K562 (cell line): ENCODE results near the gene WSCD2. TPM values are rescaled to one million over a fixed set of nuclear protein-coding genes. Genes with fewer than 3 reads are reported as not detected.
A peak's percentile ranks its signal among the peaks of the same experiment; 100 is the strongest.

Source experiments
- ATAC-seq: fragments of 200-7000 bp; cut with Tn5 transposase; 3 replicates; pipeline ENCODE4 v1.9.1; 2020; ENCODE audit warnings: moderate library complexity
- BruUV-seq: library from RNA; stranded (reverse); fragments of 400-500 nt; replicated peaks from 2 replicates; lab custom pipeline; 2021; lab: Mats Ljungman, UMichigan
- CTCF ChIA-PET: fragments of 300-600 bp; formaldehyde crosslinking; extraction: SDS; loops from one replicate; lab custom pipeline; 2021; ENCODE audit warnings: low intra/inter-chr PET ratio; lab: Yijun Ruan, JAX
- POLR2A ChIA-PET: fragments of 300-600, 350-650 bp; sonication (Branson Sonifier 250); formaldehyde crosslinking; extraction: SDS; loops from one replicate; lab custom pipeline; 2021; ENCODE audit warnings: antibody characterized with exemption, inconsistent platforms; lab: Yijun Ruan, JAX
- DNase-seq, 4 experiments: peaks; one replicate each; pipeline versions ENCODE4 v3.0.0 to v3.0.0-alpha.2; 2011 to 2018; ENCODE audit warnings: low spot score in 3 of 4, mixed read lengths in 3 of 4; ENCODE audit errors: extremely low read depth in 1 of 4
- FAIRE-seq: peaks from 2 replicates; lab custom pipeline; 2011; peaks lifted over from hg19 to GRCh38; lab: Jason Lieb, UNC
- H2AFZ ChIP-seq: 2 replicates; pipeline ENCODE4 v1.6.0; 2011; ENCODE audit warnings: low read depth, low read length, control low read depth, inconsistent platforms
- H3K27ac ChIP-seq: fragments of 200-600 bp; 3 replicates; pipeline ENCODE4 v1.8.0; 2011; ENCODE audit warnings: low read depth, mild to moderate bottlenecking, control low read depth, inconsistent platforms, low read length, moderate library complexity, mixed read lengths; ENCODE audit errors: extremely low read depth
- H3K27me3 ChIP-seq, 2 experiments: fragments of 300-600 bp in 1 of 2; 2 replicates in 1 of 2; 3 replicates in 1 of 2; pipeline versions ENCODE4 v1.6.0 to v1.8.0; 2011; ENCODE audit warnings: inconsistent platforms in 2 of 2, low read length in 2 of 2, mild to moderate bottlenecking in 1 of 2, mixed read lengths in 1 of 2, moderate library complexity in 1 of 2; ENCODE audit not compliant: control insufficient read depth in 2 of 2, insufficient read depth in 2 of 2
- H3K36me3 ChIP-seq: fragments of 300-600 bp; 3 replicates; pipeline ENCODE4 v1.8.0; 2011; ENCODE audit warnings: mild to moderate bottlenecking, low read length, inconsistent platforms; ENCODE audit not compliant: control insufficient read depth, insufficient read depth
- H3K4me1 ChIP-seq, 2 experiments: fragments of 200-600 bp in 1 of 2; replicated peaks in 1 of 2; 2 replicates in 1 of 2; 3 replicates in 1 of 2; pipeline versions ENCODE4 v1.5.1 to v1.8.0; 2011; ENCODE audit warnings: inconsistent platforms in 2 of 2, low read length in 2 of 2, mild to moderate bottlenecking in 1 of 2, mixed read lengths in 1 of 2, moderate library complexity in 1 of 2; ENCODE audit not compliant: control insufficient read depth in 2 of 2, insufficient read depth in 2 of 2
- H3K4me2 ChIP-seq: 2 replicates; pipeline ENCODE4 v1.6.1; 2011; ENCODE audit warnings: low read length, control low read depth, inconsistent platforms, mixed read lengths; ENCODE audit not compliant: insufficient read depth
- H3K4me3 ChIP-seq: fragments of 200-600 bp; sonication (generic), shearing (Covaris generic); 2 replicates; pipeline ENCODE4 v1.5.1; 2016; ENCODE audit warnings: control low read depth, inconsistent platforms
- H3K79me2 ChIP-seq: fragments of 200-600 bp; 3 replicates; pipeline ENCODE4 v1.8.0; 2011; ENCODE audit warnings: low read length, inconsistent platforms; ENCODE audit not compliant: control insufficient read depth, insufficient read depth
- H3K9ac ChIP-seq, 2 experiments: 2 replicates each; pipeline versions ENCODE4 v1.6.0 to v1.6.1; 2011; ENCODE audit warnings: low read depth in 2 of 2, low read length in 2 of 2, control low read depth in 1 of 2, inconsistent platforms in 1 of 2, mild to moderate bottlenecking in 1 of 2, mixed read lengths in 1 of 2; ENCODE audit not compliant: insufficient read depth in 1 of 2
- H3K9me1 ChIP-seq: one replicate; pipeline ENCODE4 v1.6.0; 2011; ENCODE audit warnings: inconsistent platforms, mild to moderate bottlenecking, low read length, moderate library complexity; ENCODE audit not compliant: control insufficient read depth, insufficient read depth
- H3K9me3 ChIP-seq: replicated peaks from 2 replicates; pipeline ENCODE4 v1.5.1; 2011; ENCODE audit warnings: low read depth, low read length, inconsistent platforms; ENCODE audit not compliant: control insufficient read depth, insufficient read depth
- H4K20me1 ChIP-seq: replicated peaks from 2 replicates; pipeline ENCODE4 v1.6.1; 2011; ENCODE audit warnings: low read length, inconsistent platforms, mixed read lengths; ENCODE audit not compliant: control insufficient read depth, insufficient read depth
- NR2C1 ChIP-seq, 2 experiments: fragments of 450-650 bp; IDR thresholded peaks; 2 replicates each; pipeline ENCODE4 v1.6.1; 2017; ENCODE audit warnings: mild to moderate bottlenecking in 2 of 2, antibody characterized with exemption in 1 of 2, inconsistent platforms in 1 of 2, missing compliant biosample characterization in 1 of 2, missing genetic modification characterization in 1 of 2
- WGBS: fragments of 100-300 bp; shearing (Covaris generic); methylation state at CpG from one replicate; pipeline ENCODE4 v1.1.6; 2016; ENCODE audit warnings: low coverage, mixed read lengths; ENCODE audit not compliant: insufficient coverage; ENCODE audit errors: missing lambda C conversion rate; 5-methylcytosine and 5-hydroxymethylcytosine counted together
- in situ Hi-C: fragments of 300-500 bp; cut with MboI; formaldehyde crosslinking; loops from 4 replicates; pipeline ENCODE4 v1.15.0; 2018; ENCODE audit warnings: inconsistent platforms, mixed read lengths
- intact Hi-C: fragments of 100-400 bp; cut with micrococcal nuclease; formaldehyde crosslinking; loops from 2 replicates; pipeline ENCODE4 v1.14.2; 2022
- polyA plus RNA-seq, 8 experiments: library from polyadenylated mRNA; depleted of rRNA in 4 of 8; stranded (reverse) in 5 of 8; unstranded in 3 of 8; fragments of >200 nt; fragmentation: Nextera tagmentation in 2 of 8; fragmentation: Illumina TruSeq in 1 of 8; extraction: Ambion mirVana in 2 of 8; extraction: Trizol in 1 of 8; gene quantifications; 2 replicates each; pipeline versions ENCODE4 v1.2.1 to v1.2.3, GENCODE V29; 2011 to 2014; ENCODE audit warnings: inconsistent platforms in 1 of 8, missing spikeins in 1 of 8
- total RNA-seq, 7 experiments: library from RNA; depleted of rRNA in 6 of 7; stranded (reverse); fragments of >200 nt in 6 of 7; fragmentation: Illumina TruSeq in 2 of 7; extraction: Trizol in 2 of 7; gene quantifications; 2 replicates each; pipeline versions ENCODE4 v1.2.1 to v1.2.3, GENCODE V29; 2011 to 2021; ENCODE audit warnings: low replicate concordance in 1 of 7
- TF ChIP-seq, protein P1 (sequence below): fragments of 250-450 bp; sonication (Bioruptor Pico); IDR thresholded peaks from 2 replicates; pipeline ENCODE4 v1.5.0; 2021; ENCODE audit warnings: mild to moderate bottlenecking, borderline replicate concordance

The WSCD2 gene
- total and polyA plus RNA-seq, 9 of the 15 experiments (the other 6 are each of a cell fraction or from before 2014, with no cell fraction given): 0.72 to 14.1 (median 4.0) TPM

DNA sequence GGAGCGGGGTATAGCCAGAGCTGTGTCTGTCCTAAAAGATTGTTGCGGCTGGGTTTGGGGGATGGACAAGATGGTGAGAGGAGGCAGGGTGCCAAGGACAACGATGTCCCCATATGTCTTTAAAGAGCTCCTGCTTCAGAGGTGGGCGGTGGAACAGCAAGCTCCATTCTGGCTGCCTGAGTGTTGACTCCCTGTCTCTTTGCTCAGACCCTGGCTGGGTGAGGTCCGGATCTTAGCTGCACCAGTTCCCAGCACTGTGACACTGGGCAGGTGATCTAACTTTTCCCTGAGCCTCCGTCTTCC lies 8.3 kb upstream of the WSCD2 start:
- intact Hi-C loops: loop anchor here (10.0 kb wide), 1 partner anchor 734 kb away; the partner anchor contains the start of gene SSH1
- BruUV-seq: no TSS peak
- FAIRE-seq: no peak

More for the DNA sequence above, 8.3 kb upstream of the WSCD2 start:
- H3K4me1 ChIP-seq: peaks cover 32 to 81% of the 10 kb centered on the region in 2 experiments
- ChIA-PET CTCF (no interaction called here), POLR2A (interaction anchor here (1.1 to 1.5 kb wide), 3 partner anchors 9 to 44 kb away, joined by 3 to 4 read pairs (median 4); no protein-coding TSS in a partner anchor)
- no peaks in the 10 kb centered on the region for H3K9me3 ChIP-seq
- H3K9ac ChIP-seq: peak overlapping the region; percentile 40 to 80
- in situ Hi-C loops: no loop called here
- H3K36me3 ChIP-seq: no peaks in the 10 kb centered on the region
- peak overlapping the region; percentile 69 for H2AFZ ChIP-seq
- H3K79me2 ChIP-seq: peaks cover 14% of the 10 kb centered on the region; the same call in 2 of the 3 replicates
- TF ChIP-seq, protein P1, sequence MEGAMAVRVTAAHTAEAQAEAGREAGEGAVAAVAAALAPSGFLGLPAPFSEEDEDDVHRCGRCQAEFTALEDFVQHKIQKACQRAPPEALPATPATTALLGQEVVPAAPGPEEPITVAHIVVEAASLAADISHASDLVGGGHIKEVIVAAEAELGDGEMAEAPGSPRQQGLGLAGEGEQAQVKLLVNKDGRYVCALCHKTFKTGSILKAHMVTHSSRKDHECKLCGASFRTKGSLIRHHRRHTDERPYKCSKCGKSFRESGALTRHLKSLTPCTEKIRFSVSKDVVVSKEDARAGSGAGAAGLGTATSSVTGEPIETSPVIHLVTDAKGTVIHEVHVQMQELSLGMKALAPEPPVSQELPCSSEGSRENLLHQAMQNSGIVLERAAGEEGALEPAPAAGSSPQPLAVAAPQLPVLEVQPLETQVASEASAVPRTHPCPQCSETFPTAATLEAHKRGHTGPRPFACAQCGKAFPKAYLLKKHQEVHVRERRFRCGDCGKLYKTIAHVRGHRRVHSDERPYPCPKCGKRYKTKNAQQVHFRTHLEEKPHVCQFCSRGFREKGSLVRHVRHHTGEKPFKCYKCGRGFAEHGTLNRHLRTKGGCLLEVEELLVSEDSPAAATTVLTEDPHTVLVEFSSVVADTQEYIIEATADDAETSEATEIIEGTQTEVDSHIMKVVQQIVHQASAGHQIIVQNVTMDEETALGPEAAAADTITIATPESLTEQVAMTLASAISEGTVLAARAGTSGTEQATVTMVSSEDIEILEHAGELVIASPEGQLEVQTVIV: no peak
- TF ChIP-seq NR2C1 (IDR thresholded peaks at IDR 0.05) (no peak), NR2C1 (tag; IDR thresholded peaks at IDR 0.05) (0 out of 2 replicates have a peak, but pooled peaks have one; percentile 8)
- peak overlapping the region; percentile 90; the same call in 2 of the 3 replicates for H3K27ac ChIP-seq
- WGBS: 59% methylated on average over 6 of the region's 6 CpGs
- no peaks in the 10 kb centered on the region for H3K27me3 ChIP-seq
- no peak overlapping the region for H3K4me3 ChIP-seq
- H3K9me1 ChIP-seq: no peaks in the 10 kb centered on the region
- DNase-seq: no peak
- ATAC-seq: no peak
- H4K20me1 ChIP-seq: no peaks in the 10 kb centered on the region
- no peak overlapping the region for H3K4me2 ChIP-seq
